H1 (cell line): ENCODE measurements around the gene MARK3. TPM values are rescaled to one million over a fixed set of nuclear protein-coding genes. Genes with fewer than 3 reads are reported as not detected.

ENCODE experiments used
- CTCF ChIA-PET: fragments of 300-600 bp; sonication (Branson Sonifier 250); formaldehyde crosslinking; loops from one replicate; lab custom pipeline; 2021; ENCODE audit not compliant: partially characterized antibody; lab: Charles Lee
- POLR2A ChIA-PET: fragments of 300-600 bp; sonication (Branson Sonifier 250); formaldehyde crosslinking; loops from one replicate; lab custom pipeline; 2021; ENCODE audit warnings: inconsistent platforms; ENCODE audit not compliant: partially characterized antibody; lab: Charles Lee
- DNase-seq, 2 experiments: peaks; one replicate each; pipeline versions ENCODE4 v3.0.0 to v3.0.0-alpha.2; 2010 to 2022; ENCODE audit warnings: low spot score in 2 of 2, low read depth in 1 of 2, mixed read lengths in 1 of 2
- FAIRE-seq: peaks from 2 replicates; lab custom pipeline; 2011; peaks lifted over from hg19 to GRCh38; lab: Jason Lieb, UNC
- H2AFZ ChIP-seq: 2 replicates; pipeline ENCODE4 v1.8.1; 2012; ENCODE audit warnings: low read length, inconsistent platforms
- H2AK5ac ChIP-seq: 2 replicates; pipeline ENCODE4 v1.6.1; 2013; ENCODE audit warnings: low read depth, low read length
- H2BK120ac ChIP-seq: replicated peaks from 2 replicates; pipeline ENCODE3; 2013; ENCODE audit warnings: low read depth, low read length, inconsistent platforms
- H2BK12ac ChIP-seq: 2 replicates; pipeline ENCODE4 v1.6.1; 2013; ENCODE audit warnings: low read depth, low read length
- H2BK15ac ChIP-seq: 2 replicates; pipeline ENCODE4 v1.6.1; 2013; ENCODE audit warnings: low read length
- H2BK20ac ChIP-seq: 2 replicates; pipeline ENCODE4 v1.6.1; 2013; ENCODE audit warnings: low read length
- H2BK5ac ChIP-seq: 2 replicates; pipeline ENCODE4 v1.6.1; 2013; ENCODE audit warnings: low read depth, low read length
- H3K14ac ChIP-seq: 2 replicates; pipeline ENCODE4 v1.6.1; 2013; ENCODE audit warnings: inconsistent platforms; ENCODE audit not compliant: insufficient read length
- H3K18ac ChIP-seq: 2 replicates; pipeline ENCODE4 v1.6.1; 2013; ENCODE audit warnings: low read length; ENCODE audit errors: extremely low read depth
- H3K23ac ChIP-seq: 2 replicates; pipeline ENCODE4 v1.6.1; 2013; ENCODE audit warnings: inconsistent platforms; ENCODE audit not compliant: insufficient read length
- H3K23me2 ChIP-seq: 2 replicates; pipeline ENCODE4 v1.6.1; 2013; ENCODE audit warnings: low read depth, low read length
- H3K27ac ChIP-seq: 2 replicates; pipeline ENCODE4 v1.6.1; 2011; ENCODE audit warnings: low read depth, low read length, inconsistent platforms
- H3K27me3 ChIP-seq, 4 experiments: replicated peaks in 1 of 4; 1 replicate in 1 of 4; 2 replicates in 3 of 4; pipeline versions ENCODE4 v1.6.1 to v1.8.1; 2011 to 2013; ENCODE audit warnings: low read length in 3 of 4, mild to moderate bottlenecking in 3 of 4, inconsistent platforms in 2 of 4, mixed read lengths in 2 of 4, moderate library complexity in 1 of 4; ENCODE audit not compliant: control insufficient read depth in 3 of 4, insufficient read depth in 3 of 4; ENCODE audit errors: extremely low read depth in 1 of 4
- H3K36me3 ChIP-seq, 4 experiments: 2 replicates each; pipeline versions ENCODE4 v1.6.1 to v1.8.1; 2011 to 2013; ENCODE audit warnings: mild to moderate bottlenecking in 4 of 4, low read length in 3 of 4, moderate library complexity in 2 of 4, control low read depth in 1 of 4, inconsistent platforms in 1 of 4; ENCODE audit not compliant: insufficient read depth in 4 of 4, control insufficient read depth in 2 of 4
- H3K4ac ChIP-seq: replicated peaks from 2 replicates; pipeline ENCODE3; 2013; ENCODE audit warnings: low read length, low read depth, mixed read lengths, inconsistent platforms; ENCODE audit not compliant: insufficient read length
- H3K4me1 ChIP-seq, 4 experiments: replicated peaks in 1 of 4; 1 replicate in 1 of 4; 2 replicates in 3 of 4; pipeline versions ENCODE4 v1.6.1 to v1.8.1; 2011 to 2013; ENCODE audit warnings: low read length in 3 of 4, inconsistent platforms in 2 of 4, mixed read lengths in 1 of 4; ENCODE audit not compliant: insufficient read depth in 4 of 4, control insufficient read depth in 3 of 4
- H3K4me2 ChIP-seq, 2 experiments: 2 replicates each; pipeline versions ENCODE4 v1.6.1 to v1.8.1; 2011 to 2013; ENCODE audit warnings: low read depth in 2 of 2, low read length in 2 of 2, control low read depth in 1 of 2, inconsistent platforms in 1 of 2, mild to moderate bottlenecking in 1 of 2; ENCODE audit not compliant: insufficient read depth in 1 of 2
- H3K4me3 ChIP-seq, 4 experiments: fragments of 200-600, 300-600 bp in 1 of 4; sonication (generic), shearing (Covaris generic), sonication (Bioruptor Twin) in 1 of 4; 2 replicates each; pipeline versions ENCODE4 v1.5.1 to v1.8.1; 2011 to 2016; ENCODE audit warnings: low read length in 4 of 4, low read depth in 3 of 4, control low read depth in 2 of 4, inconsistent platforms in 2 of 4, mild to moderate bottlenecking in 2 of 4, mixed read lengths in 1 of 4, moderate library complexity in 1 of 4; ENCODE audit not compliant: insufficient read depth in 2 of 4; ENCODE audit errors: extremely low read depth in 1 of 4
- H3K56ac ChIP-seq: replicated peaks from 2 replicates; pipeline ENCODE3; 2013; ENCODE audit warnings: low read depth, mild to moderate bottlenecking, mixed read lengths, low read length, inconsistent platforms; ENCODE audit not compliant: insufficient read length
- H3K79me1 ChIP-seq: 2 replicates; pipeline ENCODE4 v1.6.1; 2013; ENCODE audit warnings: low read depth, low read length, control low read depth
- H3K79me2 ChIP-seq, 2 experiments: 2 replicates each; pipeline versions ENCODE4 v1.6.1 to v1.8.1; 2012 to 2013; ENCODE audit warnings: low read length in 2 of 2, mild to moderate bottlenecking in 2 of 2, inconsistent platforms in 1 of 2; ENCODE audit not compliant: insufficient read depth in 2 of 2, control insufficient read depth in 1 of 2
- H3K9ac ChIP-seq, 4 experiments: replicated peaks in 1 of 4; 1 replicate in 1 of 4; 2 replicates in 3 of 4; pipeline versions ENCODE4 v1.6.1 to v1.8.1; 2011 to 2013; ENCODE audit warnings: low read depth in 3 of 4, low read length in 3 of 4, control low read depth in 2 of 4, mild to moderate bottlenecking in 2 of 4, moderate library complexity in 2 of 4, inconsistent platforms in 1 of 4; ENCODE audit errors: extremely low read depth in 1 of 4
- H3K9me3 ChIP-seq, 2 experiments: 2 replicates each; pipeline versions ENCODE4 v1.6.1 to v1.8.1; 2012 to 2013; ENCODE audit warnings: mild to moderate bottlenecking in 2 of 2, moderate library complexity in 2 of 2, control low read depth in 1 of 2, inconsistent platforms in 1 of 2, low read depth in 1 of 2, low read length in 1 of 2, mixed read lengths in 1 of 2; ENCODE audit not compliant: insufficient read depth in 2 of 2
- H4K20me1 ChIP-seq, 2 experiments: replicated peaks in 1 of 2; 2 replicates each; pipeline versions ENCODE3 to v1.8.1; 2011 to 2013; ENCODE audit warnings: inconsistent platforms in 2 of 2, low read length in 2 of 2, mild to moderate bottlenecking in 1 of 2; ENCODE audit not compliant: insufficient read depth in 2 of 2, control insufficient read depth in 1 of 2
- H4K5ac ChIP-seq: 2 replicates; pipeline ENCODE4 v1.6.1; 2013; ENCODE audit warnings: low read length, low read depth, mixed read lengths, inconsistent platforms; ENCODE audit not compliant: insufficient read length
- H4K8ac ChIP-seq: 2 replicates; pipeline ENCODE4 v1.8.0; 2013; ENCODE audit warnings: mild to moderate bottlenecking, moderate library complexity, low read length, inconsistent platforms; ENCODE audit not compliant: insufficient read depth; ENCODE audit errors: extremely low read depth
- H4K91ac ChIP-seq: replicated peaks from 2 replicates; pipeline ENCODE3; 2013; ENCODE audit warnings: low read length, mixed read lengths, inconsistent platforms; ENCODE audit not compliant: insufficient read length
- POU5F1 ChIP-seq: IDR thresholded peaks from 2 replicates; pipeline ENCODE4 v1.6.1; 2011; ENCODE audit warnings: low read depth, mild to moderate bottlenecking, low read length, moderate library complexity
- RFX5 ChIP-seq: IDR thresholded peaks from 2 replicates; pipeline ENCODE4 v1.6.1; 2011; ENCODE audit warnings: low read depth, low read length, improper control_type of control experiment, borderline replicate concordance
- WGBS, 2 experiments: shearing (Covaris generic) in 1 of 2; methylation state at CpG; one replicate each; pipeline versions ENCODE4 v1.1.6 to v1.1.7; 2013 to 2015; ENCODE audit warnings: low lambda C conversion rate in 2 of 2, mixed read lengths in 2 of 2, inconsistent platforms in 1 of 2, low coverage in 1 of 2, missing lambda C conversion rate in 1 of 2; ENCODE audit not compliant: insufficient replicate concordance in 2 of 2, insufficient coverage in 1 of 2, insufficient read length in 1 of 2; ENCODE audit errors: extremely low coverage in 1 of 2, missing lambda C conversion rate in 1 of 2; 5-methylcytosine and 5-hydroxymethylcytosine counted together
- polyA plus RNA-seq, 7 experiments: library from polyadenylated mRNA; depleted of rRNA in 3 of 7; stranded (reverse) in 5 of 7; unstranded in 2 of 7; fragments of >200 nt in 5 of 7; fragments of 200-250 nt in 2 of 7; gene quantifications; 1 replicate in 5 of 7; 2 replicates in 1 of 7; 4 replicates in 1 of 7; pipeline versions ENCODE4 v1.2.1 to v1.2.3, GENCODE V29; 2011 to 2013; ENCODE audit warnings: missing spikeins in 2 of 7, mixed read lengths in 2 of 7
- total RNA-seq: library from RNA; stranded (reverse); fragmentation: NEBNext Ultra II Directional; extraction: Animal tissue kit (Norgen Biotek cat#: 25700); gene quantifications from 2 replicates; pipeline ENCODE4 v1.2.1, GENCODE V29; 2021

The MARK3 gene
- total and polyA plus RNA-seq, 2 of the 8 experiments (the other 6 are each of a cell fraction or from before 2014, with no cell fraction given) = 39.4 to 76.9 TPM

DNA sequence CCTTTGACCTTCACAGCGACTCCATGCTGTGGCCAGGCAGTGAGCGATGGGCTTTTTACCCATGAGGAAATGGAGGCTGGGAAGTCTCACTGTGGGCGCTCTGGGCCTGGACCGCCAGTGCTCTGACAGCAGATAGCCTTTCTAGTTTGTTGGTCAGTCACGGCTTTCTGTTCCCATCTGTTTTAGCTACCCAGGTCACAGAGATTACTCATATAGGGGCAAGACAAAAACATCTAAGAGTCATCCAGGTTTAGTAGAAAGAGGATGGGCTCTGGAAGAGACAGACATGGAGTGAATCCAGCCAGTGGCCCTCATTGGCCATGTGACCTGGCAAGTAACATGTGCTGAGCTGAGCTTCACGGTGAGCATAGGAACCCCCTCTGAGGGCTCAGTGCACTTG, 68.6 kb downstream of the MARK3 start:
- Histone ChIP-seq H3K4me2 (no peak overlapping the region), H3K79me2 (peaks cover 0 to 4% of the 10 kb centered on the region in 2 experiments; a peak in 1 of 4 replicates), H4K8ac (no peak overlapping the region), H3K27ac (no peak overlapping the region), H3K23ac (no peak overlapping the region), H3K4me1 (no peaks in the 10 kb centered on the region), H3K18ac (no peak overlapping the region), H2BK5ac (no peak overlapping the region), H2BK120ac (no peak overlapping the region), H3K4me3 (no peak overlapping the region), H3K9me3 (no peaks in the 10 kb centered on the region), H2BK20ac (no peak overlapping the region), H3K27me3 (no peaks in the 10 kb centered on the region), H2BK15ac (no peak overlapping the region), H3K23me2 (no peaks in the 10 kb centered on the region), H3K79me1 (no peaks in the 10 kb centered on the region), H2AK5ac (no peak overlapping the region), H3K36me3 (peaks cover 0 to 2% (median 0%) of the 10 kb centered on the region in 4 experiments; a peak in 2 of 8 replicates), H3K4ac (no peak overlapping the region), H2AFZ (no peak overlapping the region), H3K14ac (no peak overlapping the region), H4K91ac (no peak overlapping the region), H3K9ac (no peak overlapping the region), H4K5ac (no peak overlapping the region), H3K56ac (no peak overlapping the region), H4K20me1 (no peaks in the 10 kb centered on the region), H2BK12ac (no peak overlapping the region)
- CTCF ChIA-PET = no interaction called here
- 96% methylated on average over 6 of the region's 6 CpGs; no CpG with 5 or more reads in 1 of the 2 experiments for WGBS, 2 experiments
- POLR2A ChIA-PET = no interaction called here
- FAIRE-seq (no peak), DNase-seq (no peak)
- no peak for TF ChIP-seq RFX5
- no peak for TF ChIP-seq POU5F1
